PC-3 (cell line): ENCODE measurements around the gene LRP5. TPM values are rescaled to one million over a fixed set of nuclear protein-coding genes. Genes with fewer than 3 reads are reported as not detected.
A peak's percentile ranks its signal among the peaks of the same experiment; 100 is the strongest.

Experiments used
- ATAC-seq: fragments of 200-7000 bp; cut with Tn5 transposase; 2 replicates; pipeline ENCODE4 v1.9.1; 2020; ENCODE audit warnings: mild to moderate bottlenecking, moderate library complexity
- BruUV-seq: library from RNA; stranded (reverse); fragments of 400-500 nt; replicated peaks from 2 replicates; lab custom pipeline; 2021; lab: Mats Ljungman, UMichigan
- CTCF ChIA-PET: fragments of 300-600 bp; sonication (Branson Sonifier 250); formaldehyde crosslinking; loops from one replicate; lab custom pipeline; 2022; ENCODE audit warnings: antibody characterized with exemption; lab: Charles Lee
- POLR2A ChIA-PET: fragments of 300-600 bp; sonication (Branson Sonifier 250); formaldehyde crosslinking; loops from one replicate; lab custom pipeline; 2022; ENCODE audit warnings: antibody characterized with exemption; ENCODE audit not compliant: unreplicated experiment; lab: Charles Lee
- DNase-seq: peaks from one replicate; pipeline ENCODE4 v3.0.0-alpha.2; 2015
- H2AFZ ChIP-seq: fragments of 300-600 bp; sonication (generic); 2 replicates; pipeline ENCODE4 v1.6.0; 2016; ENCODE audit warnings: antibody characterized with exemption, low read length
- H3F3A ChIP-seq: fragments of 300-600 bp; sonication (generic); one replicate; pipeline ENCODE4 v1.6.0; 2017; ENCODE audit warnings: antibody characterized with exemption, low read length, control low read depth, mild to moderate bottlenecking; ENCODE audit not compliant: unreplicated experiment
- H3K27ac ChIP-seq: fragments of 300-600 bp; sonication (generic); 2 replicates; pipeline ENCODE4 v1.5.1; 2016; ENCODE audit warnings: mild to moderate bottlenecking, low read length
- H3K27me3 ChIP-seq: fragments of 300-600 bp; sonication (generic); 2 replicates; pipeline ENCODE4 v1.6.1; 2016; ENCODE audit warnings: low read length, mixed read lengths
- H3K36me3 ChIP-seq: fragments of 300-600 bp; sonication (generic); 2 replicates; pipeline ENCODE4 v1.6.1; 2016; ENCODE audit warnings: low read depth, mixed run types, low read length, mixed read lengths
- H3K4me1 ChIP-seq: fragments of 300-600 bp; sonication (generic); 2 replicates; pipeline ENCODE4 v1.5.1; 2016; ENCODE audit warnings: low read length; ENCODE audit not compliant: insufficient read depth
- H3K4me2 ChIP-seq: fragments of 300-600 bp; sonication (generic); 2 replicates; pipeline ENCODE4 v1.6.0; 2016; ENCODE audit warnings: low read length
- H3K4me3 ChIP-seq: fragments of 300-600 bp; sonication (generic); 2 replicates; pipeline ENCODE4 v1.5.1; 2016; ENCODE audit warnings: mild to moderate bottlenecking, low read length, mixed read lengths
- H3K79me2 ChIP-seq: fragments of 300-600 bp; sonication (generic); 2 replicates; pipeline ENCODE4 v1.6.1; 2017; ENCODE audit warnings: low read length, mixed read lengths
- H3K9ac ChIP-seq: fragments of 300-600 bp; sonication (generic); 2 replicates; pipeline ENCODE4 v1.6.0; 2016; ENCODE audit warnings: mild to moderate bottlenecking, low read length
- H3K9me2 ChIP-seq: fragments of 300-600 bp; sonication (generic); replicated peaks from 2 replicates; pipeline ENCODE4 v1.6.1; 2016; ENCODE audit warnings: mixed run types, low read length, mixed read lengths
- H3K9me3 ChIP-seq: fragments of 300-600 bp; sonication (generic); 2 replicates; pipeline ENCODE4 v1.6.1; 2016; ENCODE audit warnings: low read length, mixed read lengths
- H4K20me1 ChIP-seq: fragments of 300-600 bp; sonication (generic); 2 replicates; pipeline ENCODE4 v1.6.1; 2016; ENCODE audit warnings: low read length, mixed read lengths
- EZH2 ChIP-seq: fragments of 300-600 bp; sonication (generic); IDR thresholded peaks from one replicate; pipeline ENCODE4 v1.6.1; 2017; ENCODE audit warnings: antibody characterized with exemption, mild to moderate bottlenecking, low read length; ENCODE audit not compliant: unreplicated experiment
- EZH2phosphoT487 ChIP-seq: fragments of 300-600 bp; sonication (generic); IDR thresholded peaks from 2 replicates; pipeline ENCODE4 v1.6.1; 2018; ENCODE audit warnings: mild to moderate bottlenecking, antibody characterized with exemption, low read length, borderline replicate concordance
- intact Hi-C: fragments of 100-400 bp; cut with micrococcal nuclease; formaldehyde crosslinking; loops from 2 replicates; pipeline ENCODE4 v1.9.0; 2023
- total RNA-seq: library from RNA; depleted of rRNA; stranded (reverse); fragments of >200 nt; gene quantifications from 2 replicates; pipeline ENCODE4 v1.2.3, GENCODE V29; 2014
- TF ChIP-seq, protein P1 (sequence below): fragments of 300-600 bp; sonication (generic); conservative IDR thresholded peaks from 2 replicates; pipeline ENCODE4 v1.5.1; 2017; ENCODE audit warnings: antibody characterized with exemption, low read depth, mild to moderate bottlenecking, low read length

LRP5 gene
- total RNA-seq, 1 experiment from 2014 or later, result 64.3 TPM

DNA sequence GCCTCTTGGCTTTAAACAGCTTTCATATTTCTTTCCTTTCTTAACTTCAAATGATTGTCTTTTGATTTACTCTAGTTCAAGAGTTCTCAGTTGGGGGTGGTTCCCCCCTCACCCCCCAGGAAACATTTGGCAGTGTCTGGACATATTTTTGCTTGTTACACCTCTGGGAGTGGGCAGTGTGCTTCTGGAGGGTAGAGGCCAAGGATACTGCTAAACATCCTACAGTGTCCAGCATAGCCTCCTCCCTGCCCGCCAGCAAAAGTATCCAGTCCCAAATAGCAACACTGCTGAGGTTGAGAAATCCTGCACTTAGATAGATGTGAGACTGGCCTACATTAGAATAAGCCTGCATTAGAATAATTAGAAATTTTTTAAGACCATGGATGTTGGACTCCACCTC, 151.3 kb downstream of the LRP5 start:
- no peaks in the 10 kb centered on the region for H3F3A ChIP-seq
- H3K36me3 ChIP-seq, result peaks cover 13% of the 10 kb centered on the region; the same call in 1 of the 2 replicates
- H3K4me3 ChIP-seq, result peak overlapping the region; percentile 91; the same call in 1 of the 2 replicates
- peaks cover 70% of the 10 kb centered on the region for H4K20me1 ChIP-seq
- no peak overlapping the region for H2AFZ ChIP-seq
- no peak for TF ChIP-seq EZH2
- TF ChIP-seq EZH2phosphoT487, result no peak
- ChIA-PET CTCF (no interaction called here), POLR2A (interaction anchor here (0.6 kb wide), 1 partner anchor 30 kb away, joined by 4 read pairs; no protein-coding TSS in a partner anchor)
- H3K79me2 ChIP-seq, result peaks cover 81% of the 10 kb centered on the region
- H3K9me3 ChIP-seq, result no peaks in the 10 kb centered on the region
- no peak for DNase-seq
- H3K9ac ChIP-seq, result no peak overlapping the region
- ATAC-seq, result no peak
- H3K4me1 ChIP-seq, result peaks cover 11% of the 10 kb centered on the region; the same call in 1 of the 2 replicates
- intact Hi-C loops, result loop anchor here (10.0 kb wide), 1 partner anchor 111 kb away; no protein-coding TSS in a partner anchor
- no TSS peak for BruUV-seq
- H3K4me2 ChIP-seq, result peak overlapping the region; percentile 88
- H3K9me2 ChIP-seq, result no peaks in the 10 kb centered on the region
- H3K27ac ChIP-seq, result no peak overlapping the region
- H3K27me3 ChIP-seq, result no peaks in the 10 kb centered on the region

DNA sequence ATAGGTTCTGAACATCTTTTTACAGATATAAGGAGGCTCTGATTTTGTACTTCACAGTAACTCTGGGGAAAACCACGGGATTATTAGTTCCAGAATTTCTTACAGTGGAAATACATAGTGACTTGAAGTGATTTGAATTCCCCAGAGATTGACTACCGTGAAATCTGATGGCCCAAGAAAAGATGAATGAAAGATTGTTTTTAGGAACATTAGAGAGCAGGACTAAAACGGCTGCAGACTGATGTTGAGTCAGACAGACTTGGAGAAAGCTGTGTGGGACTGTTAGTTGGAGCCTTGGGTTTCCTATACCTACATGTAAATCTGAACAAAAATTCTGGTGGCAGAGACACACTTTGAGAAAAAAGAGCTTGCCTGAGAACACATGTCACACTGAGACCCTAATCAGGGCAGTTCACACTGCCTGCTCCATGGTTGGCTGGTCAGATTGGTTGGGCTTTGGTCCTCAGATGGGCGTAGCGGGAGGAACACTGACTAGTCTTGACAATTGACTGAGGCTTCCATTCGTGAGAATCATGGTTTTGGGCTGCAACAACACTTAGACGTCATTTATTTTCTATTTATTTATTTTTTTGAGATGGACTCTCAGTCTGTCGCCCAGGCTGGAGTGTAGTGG, 154.9 kb downstream of the LRP5 start:
- CTCF ChIA-PET, result no interaction called here
- Histone ChIP-seq H3K9me3 (no peaks in the 10 kb centered on the region), H3K9ac (no peak overlapping the region), H3K79me2 (peaks cover 100% of the 10 kb centered on the region), H3K9me2 (no peaks in the 10 kb centered on the region), H3K27me3 (no peaks in the 10 kb centered on the region), H3F3A (no peaks in the 10 kb centered on the region), H3K4me3 (no peak overlapping the region), H3K36me3 (peaks cover 25% of the 10 kb centered on the region), H4K20me1 (peaks cover 96% of the 10 kb centered on the region), H2AFZ (no peak overlapping the region), H3K27ac (no peak overlapping the region), H3K4me2 (no peak overlapping the region), H3K4me1 (peaks cover 11% of the 10 kb centered on the region; the same call in 1 of the 2 replicates)
- no peak for DNase-seq
- POLR2A ChIA-PET, result no interaction called here
- ATAC-seq, result no peak
- intact Hi-C loops, result loop anchor here (10.0 kb wide), 1 partner anchor 107 kb away; no protein-coding TSS in a partner anchor
- no TSS peak for BruUV-seq
- TF ChIP-seq EZH2, result no peak
- TF ChIP-seq, protein P1, sequence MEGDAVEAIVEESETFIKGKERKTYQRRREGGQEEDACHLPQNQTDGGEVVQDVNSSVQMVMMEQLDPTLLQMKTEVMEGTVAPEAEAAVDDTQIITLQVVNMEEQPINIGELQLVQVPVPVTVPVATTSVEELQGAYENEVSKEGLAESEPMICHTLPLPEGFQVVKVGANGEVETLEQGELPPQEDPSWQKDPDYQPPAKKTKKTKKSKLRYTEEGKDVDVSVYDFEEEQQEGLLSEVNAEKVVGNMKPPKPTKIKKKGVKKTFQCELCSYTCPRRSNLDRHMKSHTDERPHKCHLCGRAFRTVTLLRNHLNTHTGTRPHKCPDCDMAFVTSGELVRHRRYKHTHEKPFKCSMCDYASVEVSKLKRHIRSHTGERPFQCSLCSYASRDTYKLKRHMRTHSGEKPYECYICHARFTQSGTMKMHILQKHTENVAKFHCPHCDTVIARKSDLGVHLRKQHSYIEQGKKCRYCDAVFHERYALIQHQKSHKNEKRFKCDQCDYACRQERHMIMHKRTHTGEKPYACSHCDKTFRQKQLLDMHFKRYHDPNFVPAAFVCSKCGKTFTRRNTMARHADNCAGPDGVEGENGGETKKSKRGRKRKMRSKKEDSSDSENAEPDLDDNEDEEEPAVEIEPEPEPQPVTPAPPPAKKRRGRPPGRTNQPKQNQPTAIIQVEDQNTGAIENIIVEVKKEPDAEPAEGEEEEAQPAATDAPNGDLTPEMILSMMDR, result no peak
- TF ChIP-seq EZH2phosphoT487, result no peak

DNA sequence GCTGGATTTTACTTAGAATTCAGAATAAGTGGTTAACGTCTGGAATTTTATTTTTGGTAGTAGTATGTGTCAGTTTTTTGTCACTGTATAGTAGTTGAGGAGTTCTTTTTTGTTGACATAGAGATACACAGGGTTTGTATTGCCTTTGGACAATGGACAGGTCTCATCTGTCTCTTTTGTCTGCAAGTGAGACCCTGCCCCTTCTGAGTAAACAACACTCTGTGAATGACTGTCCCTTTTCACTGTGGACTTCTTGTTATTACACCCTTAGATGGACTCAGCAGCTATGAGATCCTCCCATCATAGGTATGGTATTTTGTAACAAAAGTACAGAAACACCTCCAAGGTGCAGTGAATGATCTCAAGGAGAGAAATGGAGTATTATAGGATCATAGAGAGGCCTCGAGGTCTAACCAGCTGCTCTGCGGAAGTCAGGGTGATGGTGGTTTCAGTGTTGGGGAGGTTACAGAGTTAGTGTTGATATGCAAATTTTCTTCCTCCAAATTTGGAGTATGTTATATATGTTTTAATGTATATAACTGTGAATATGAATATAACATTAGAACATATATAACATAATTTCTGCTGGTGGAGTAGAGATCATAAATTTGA, 155.9 kb downstream of the LRP5 start:
- Histone ChIP-seq H3K27ac (no peak overlapping the region), H3K36me3 (peaks cover 33% of the 10 kb centered on the region), H3K4me3 (no peak overlapping the region), H3K9me3 (no peaks in the 10 kb centered on the region), H3F3A (no peaks in the 10 kb centered on the region), H3K9me2 (no peaks in the 10 kb centered on the region), H2AFZ (no peak overlapping the region), H3K9ac (no peak overlapping the region), H3K4me1 (peaks cover 2% of the 10 kb centered on the region; the same call in 1 of the 2 replicates), H3K4me2 (no peak overlapping the region), H3K79me2 (peaks cover 100% of the 10 kb centered on the region), H3K27me3 (no peaks in the 10 kb centered on the region), H4K20me1 (peaks cover 96% of the 10 kb centered on the region)
- intact Hi-C loops, result loop anchor here (10.0 kb wide), 1 partner anchor 106 kb away; no protein-coding TSS in a partner anchor
- DNase-seq, result no peak
- ATAC-seq, result no peak
- TF ChIP-seq, protein P1, result no peak
- TF ChIP-seq EZH2 (no peak), EZH2phosphoT487 (no peak)
- no TSS peak for BruUV-seq
- CTCF ChIA-PET, result no interaction called here
- POLR2A ChIA-PET, result interaction anchor here (0.6 kb wide), 1 partner anchor 196 kb away, joined by 3 read pairs; the partner anchor contains the start of gene C11orf24
